ENCODE data around the gene HSPBP1.

HSPBP1 gene

GRCh38 chr19:55256562-55257460 is 23.1 kb downstream of the HSPBP1 start:
- no peak for DNase-seq (ENCODE audit: extremely low read depth in 1 of 2, low read depth in 1 of 2)

- DNase-seq (ENCODE audit: extremely low read depth in 1 of 2, low read depth in 1 of 2) = no peak
Observed at GRCh38 chr19:55255618-55256423, 24.1 kb downstream of the HSPBP1 start.

GRCh38 chr19:55254625-55254977 is 25.3 kb downstream of the HSPBP1 start:
- DNase-seq (ENCODE audit: extremely low read depth in 1 of 2, low read depth in 1 of 2) = no peak

- DNase-seq (ENCODE audit: extremely low read depth in 1 of 2, low read depth in 1 of 2) = peak in 1 of 2 donors; percentile 36
Observed at GRCh38 chr19:55253842-55254624, 25.9 kb downstream of the HSPBP1 start.

GRCh38 chr19:55252760-55253663 is 26.9 kb downstream of the HSPBP1 start:
- DNase-seq (ENCODE audit: extremely low read depth in 1 of 2, low read depth in 1 of 2) = no peak

GRCh38 chr19:55251341-55252081 is 28.4 kb downstream of the HSPBP1 start:
- DNase-seq (ENCODE audit: extremely low read depth in 1 of 2, low read depth in 1 of 2) = no peak

- DNase-seq (ENCODE audit: extremely low read depth in 1 of 2, low read depth in 1 of 2) = no peak
Observed at GRCh38 chr19:55250262-55251036, 29.5 kb downstream of the HSPBP1 start.

- DNase-seq (ENCODE audit: extremely low read depth in 1 of 2, low read depth in 1 of 2) = no peak
Observed at GRCh38 chr19:55249841-55250240, 30.1 kb downstream of the HSPBP1 start.

- DNase-seq (ENCODE audit: extremely low read depth in 1 of 2, low read depth in 1 of 2) = no peak
Observed at GRCh38 chr19:55248704-55249103, 31.2 kb downstream of the HSPBP1 start.

GRCh38 chr19:55248166-55248675 is 31.7 kb downstream of the HSPBP1 start:
- DNase-seq (ENCODE audit: extremely low read depth in 1 of 2, low read depth in 1 of 2) = no peak

GRCh38 chr19:55247621-55248099 is 32.2 kb downstream of the HSPBP1 start:
- no peak for DNase-seq (ENCODE audit: extremely low read depth in 1 of 2, low read depth in 1 of 2)

- DNase-seq (ENCODE audit: extremely low read depth in 1 of 2, low read depth in 1 of 2) = no peak
Observed at GRCh38 chr19:55246462-55247451, 33.2 kb downstream of the HSPBP1 start.

- no peak for DNase-seq (ENCODE audit: extremely low read depth in 1 of 2, low read depth in 1 of 2)
Observed at GRCh38 chr19:55245236-55245904, 34.5 kb downstream of the HSPBP1 start.

GRCh38 chr19:55244004-55244680 is 35.8 kb downstream of the HSPBP1 start:
- no peak for DNase-seq (ENCODE audit: extremely low read depth in 1 of 2, low read depth in 1 of 2)

GRCh38 chr19:55242517-55242916 is 37.4 kb downstream of the HSPBP1 start:
- DNase-seq (ENCODE audit: extremely low read depth in 1 of 2, low read depth in 1 of 2) = no peak

GRCh38 chr19:55241935-55242464 is 37.9 kb downstream of the HSPBP1 start:
- no peak for DNase-seq (ENCODE audit: extremely low read depth in 1 of 2, low read depth in 1 of 2)
